GM19328 (cell line): ENCODE results near the gene TIGD3.

Experiments used
- ATAC-seq: cut with Tn5 transposase; IDR thresholded peaks from one replicate; pipeline ENCODE4 v1.9.1; 2021; ENCODE audit warnings: mild to moderate bottlenecking, moderate library complexity; ENCODE audit not compliant: unreplicated experiment

Gene TIGD3, protein sequence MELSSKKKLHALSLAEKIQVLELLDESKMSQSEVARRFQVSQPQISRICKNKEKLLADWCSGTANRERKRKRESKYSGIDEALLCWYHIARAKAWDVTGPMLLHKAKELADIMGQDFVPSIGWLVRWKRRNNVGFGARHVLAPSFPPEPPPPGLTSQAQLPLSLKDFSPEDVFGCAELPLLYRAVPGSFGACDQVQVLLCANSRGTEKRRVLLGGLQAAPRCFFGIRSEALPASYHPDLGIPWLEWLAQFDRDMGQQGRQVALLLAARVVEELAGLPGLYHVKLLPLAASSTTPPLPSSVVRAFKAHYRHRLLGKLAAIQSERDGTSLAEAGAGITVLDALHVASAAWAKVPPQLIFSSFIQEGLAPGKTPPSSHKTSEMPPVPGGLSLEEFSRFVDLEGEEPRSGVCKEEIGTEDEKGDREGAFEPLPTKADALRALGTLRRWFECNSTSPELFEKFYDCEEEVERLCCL

DNA sequence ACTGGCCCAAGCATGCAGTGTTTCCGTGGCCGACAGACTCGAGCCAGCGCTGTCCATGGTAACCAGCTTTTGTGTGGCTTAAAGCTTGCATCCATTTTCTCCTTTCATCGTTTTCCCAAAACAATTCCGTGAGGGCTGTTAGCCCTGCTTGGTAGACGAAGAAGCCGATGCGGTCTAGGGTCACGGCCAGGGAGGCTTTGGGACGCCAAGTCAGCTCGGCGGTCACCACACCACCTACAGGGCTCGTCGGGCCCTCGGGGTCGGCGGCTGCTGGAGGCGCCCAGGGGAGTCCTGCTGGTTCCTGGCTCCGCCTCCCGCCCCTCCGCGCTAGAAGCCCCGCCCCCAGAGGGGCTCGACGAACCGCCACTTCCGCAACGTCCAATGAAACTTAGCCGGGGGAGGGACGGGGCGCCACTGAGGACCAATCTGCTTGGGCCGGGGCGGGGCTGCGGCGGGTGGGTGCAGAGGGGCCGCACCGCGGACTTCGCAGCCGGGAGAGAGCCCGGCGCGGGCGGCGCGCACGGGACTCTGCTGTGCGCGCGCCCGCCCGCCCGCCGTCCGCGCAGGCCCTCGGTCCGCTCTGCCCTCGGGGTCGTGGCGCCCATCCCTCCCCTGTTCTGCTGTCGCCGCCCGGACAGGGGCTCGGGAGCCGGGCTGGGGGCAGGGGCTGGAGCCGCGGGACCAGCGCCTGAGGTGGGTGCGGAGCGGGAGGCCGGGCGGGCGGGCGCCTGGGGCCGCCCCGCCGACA lies at the start of gene TIGD3:
Gene TIGD3, plus strand, starts transcription at position 487 of the 748 bp plus-strand sequence. CDS start 1,058 bp downstream, outside the sequence.
- peak; percentile 76 for ATAC-seq

DNA sequence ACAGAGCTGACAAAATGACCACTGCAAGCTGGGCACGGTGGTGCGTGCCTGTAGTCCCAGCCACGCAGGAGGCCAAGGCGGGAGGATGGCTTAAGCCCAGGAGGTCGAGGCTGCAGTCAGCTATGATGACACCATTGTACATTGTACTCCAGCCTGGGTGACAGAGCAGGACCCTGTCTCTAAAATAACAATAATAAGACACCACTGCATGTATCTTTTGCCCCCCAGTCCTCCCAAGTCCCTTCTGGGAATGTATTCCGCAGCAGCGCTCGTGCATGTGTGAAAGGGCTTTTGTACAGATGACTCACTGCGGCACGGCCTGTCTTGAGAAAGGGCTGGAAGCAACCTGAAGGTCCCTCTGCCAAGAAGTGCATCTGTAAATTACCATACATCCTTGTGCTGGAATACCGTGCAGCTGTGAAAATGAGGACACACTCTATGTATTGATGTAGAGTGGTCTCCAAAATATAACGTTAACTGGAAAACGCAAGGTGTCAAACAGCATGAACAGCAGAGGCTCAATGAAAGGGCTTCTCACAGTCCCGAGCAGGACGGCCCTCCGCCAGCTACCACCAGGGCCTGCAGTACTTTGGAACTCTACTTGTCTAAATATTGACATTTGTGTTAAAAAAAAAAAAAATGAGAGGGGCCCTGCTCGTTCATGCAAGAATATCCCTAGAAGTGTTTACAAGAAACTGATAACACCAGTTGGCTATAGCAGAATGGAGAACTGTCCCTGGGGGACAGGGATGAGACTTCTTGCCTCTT lies 48.9 kb upstream of the TIGD3 start:
- ATAC-seq, result no peak

GRCh38 chr11:65307298-65308229 lies 47.0 kb upstream of the TIGD3 start:
- no peak for ATAC-seq

GRCh38 chr11:65308281-65308891 lies 46.2 kb upstream of the TIGD3 start:
- ATAC-seq, result no peak

DNA sequence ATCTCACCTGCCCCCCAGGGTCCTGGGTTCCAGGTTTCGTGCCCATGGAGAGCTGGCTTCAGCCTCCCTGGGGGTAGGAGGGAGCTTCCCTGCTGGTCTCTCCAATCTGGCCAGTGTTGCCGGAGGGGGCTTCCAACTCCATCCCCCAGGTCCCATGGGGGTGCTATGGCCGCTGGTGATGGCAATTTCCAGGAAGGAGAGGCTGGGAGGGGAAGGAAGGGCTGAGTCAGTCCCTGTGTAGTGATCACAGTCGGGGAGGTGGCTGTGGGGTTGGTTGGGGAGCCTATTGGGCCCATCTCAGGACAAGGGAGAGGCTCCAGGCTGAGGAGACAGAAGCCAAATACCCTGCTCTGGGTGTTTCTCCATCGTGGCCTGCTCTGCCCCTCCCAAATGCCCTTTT lies 45.5 kb upstream of the TIGD3 start:
- no peak for ATAC-seq

DNA sequence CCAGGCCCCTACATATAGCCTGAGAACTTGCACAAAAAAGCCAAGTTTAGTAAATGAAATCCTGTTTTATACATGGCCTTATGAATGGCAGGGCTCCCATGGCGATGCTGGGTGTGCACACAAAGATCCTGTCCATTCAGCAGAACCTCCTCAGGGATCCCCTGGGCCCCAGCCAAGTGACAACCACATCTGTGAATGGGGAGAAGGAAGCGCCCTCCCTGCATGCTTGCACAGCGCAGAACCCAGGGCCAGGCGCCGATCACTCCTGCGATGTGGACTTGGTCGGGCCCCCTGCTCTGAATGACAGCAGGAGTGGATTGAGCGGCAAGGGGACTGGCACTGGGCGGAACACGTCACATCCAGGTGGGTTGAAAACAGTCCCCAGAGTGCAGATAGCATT lies 44.3 kb upstream of the TIGD3 start:
- no peak for ATAC-seq

DNA sequence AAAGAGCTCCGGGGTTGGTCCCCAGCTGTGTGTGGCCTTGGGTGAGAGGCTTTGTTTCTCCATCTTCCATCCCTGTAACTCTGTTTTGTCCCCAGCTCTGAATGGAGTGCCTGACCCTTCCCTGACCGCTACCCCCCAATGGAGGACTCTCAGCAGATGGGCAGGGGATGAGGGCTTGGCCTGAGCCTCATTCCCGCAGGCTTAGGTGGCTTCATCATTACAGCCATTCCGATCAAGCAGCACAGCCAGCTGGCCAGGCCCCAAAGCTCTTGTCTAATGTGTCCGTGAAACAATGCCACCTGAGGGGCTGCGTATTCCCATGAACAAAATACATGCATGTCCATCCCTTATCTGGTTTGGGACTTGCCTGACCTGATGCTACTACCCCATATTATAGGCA lies 43.8 kb upstream of the TIGD3 start:
- ATAC-seq, result no peak

- no peak for ATAC-seq
Measured at GRCh38 chr11:65311170-65311678, 43.3 kb upstream of the TIGD3 start.

DNA sequence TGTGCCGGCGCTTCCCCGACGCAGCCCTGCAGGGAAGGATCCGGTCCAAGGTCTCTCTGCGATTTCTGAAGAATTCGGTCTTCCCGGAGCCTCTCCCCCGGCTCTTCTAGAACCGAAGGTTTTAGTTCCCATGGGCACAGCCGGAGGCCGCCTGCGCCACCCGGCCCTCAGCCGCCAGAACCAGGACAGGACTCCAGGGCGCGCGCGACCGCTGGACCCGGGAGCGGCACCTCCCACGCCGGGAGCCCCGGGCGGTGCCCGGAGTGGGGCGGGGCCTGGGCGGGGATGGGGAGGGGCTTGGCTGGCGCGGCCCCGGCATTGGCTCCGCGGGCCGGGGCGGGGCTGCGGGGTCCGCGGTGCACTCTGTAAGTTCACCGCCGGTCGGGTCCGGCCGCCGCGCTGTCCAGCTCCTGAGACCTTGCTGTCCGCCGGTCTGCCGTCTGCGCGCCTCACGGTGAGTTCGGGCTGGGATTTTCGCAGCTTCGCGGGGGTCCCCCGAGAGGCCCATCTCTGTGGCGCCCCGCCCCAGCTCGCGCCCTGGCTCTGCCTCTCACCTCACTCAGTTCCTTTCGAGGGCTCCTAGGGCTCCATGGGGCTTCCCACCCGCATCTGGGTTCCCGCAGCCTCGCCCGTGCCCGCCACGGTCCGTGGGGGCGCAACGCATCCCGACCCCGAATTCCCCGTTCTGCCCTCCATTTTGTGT lies 39.9 kb upstream of the TIGD3 start, which contains the start of gene CDC42EP2:
Gene CDC42EP2, plus strand, starts transcription at position 366 of the 703 bp plus-strand sequence. CDS start 6,033 bp downstream, outside the sequence.
- peak; percentile 73 for ATAC-seq

- no peak for ATAC-seq
Measured at GRCh38 chr11:65315204-65315865, 39.2 kb upstream of the TIGD3 start.

DNA sequence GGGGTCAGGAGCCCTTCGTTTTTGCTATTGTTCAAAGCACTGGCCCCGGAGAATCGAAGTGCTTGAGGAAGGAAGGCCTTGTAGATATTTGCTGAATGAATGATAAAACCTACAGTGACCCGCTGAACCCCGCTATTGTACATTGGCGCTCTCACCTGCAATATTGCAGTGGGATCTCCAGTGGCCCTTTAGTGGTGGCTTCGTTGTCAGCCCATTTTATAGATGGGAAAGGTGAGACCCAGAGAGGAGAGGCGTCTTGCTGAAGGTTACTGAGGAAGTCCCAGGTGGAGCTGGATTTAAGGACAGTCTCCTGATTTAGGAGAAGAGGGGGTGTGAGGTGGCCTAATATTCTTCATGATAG lies 38.7 kb upstream of the TIGD3 start:
- no peak for ATAC-seq

- no peak for ATAC-seq
Measured at GRCh38 chr11:65316227-65317024, 38.1 kb upstream of the TIGD3 start.

GRCh38 chr11:65317025-65317786 lies 37.3 kb upstream of the TIGD3 start:
- no peak for ATAC-seq

- ATAC-seq, result no peak
Measured at GRCh38 chr11:65320386-65321075, 34.0 kb upstream of the TIGD3 start.

- no peak for ATAC-seq
Measured at GRCh38 chr11:65321076-65321475, 33.5 kb upstream of the TIGD3 start.

- no peak for ATAC-seq
Measured at GRCh38 chr11:65321828-65322485, 32.6 kb upstream of the TIGD3 start.
